NCI-H82 treated with DMSO at 0.1 percent for 48 hours (cell line): ENCODE data around the gene MCUB.

Experiments
- DNase-seq: peaks from one replicate; lab custom pipeline; 2025; ENCODE audit not compliant: unreplicated experiment; lab: John Stamatoyannopoulos, UW

The MCUB gene

DNA sequence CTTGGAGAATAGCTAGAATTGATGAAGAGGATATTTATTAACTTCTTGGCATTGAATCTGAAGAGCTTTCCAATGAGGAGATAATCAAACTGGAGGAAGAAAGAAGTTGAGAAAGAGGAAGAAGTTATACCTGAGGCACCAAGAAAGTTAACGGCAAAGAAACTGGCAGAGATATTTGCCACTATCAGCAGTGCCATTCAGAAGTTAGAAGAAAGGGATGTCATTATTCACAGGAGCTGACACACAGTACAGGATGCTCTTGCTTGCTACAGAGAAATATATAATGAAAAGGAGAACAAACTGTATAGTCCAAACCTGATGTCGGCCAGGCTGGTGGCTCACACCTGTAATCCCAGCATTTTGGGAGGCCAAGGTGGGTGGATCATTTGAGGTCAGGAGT, 64.5 kb downstream of the MCUB start:
- DNase-seq = no peak

DNA sequence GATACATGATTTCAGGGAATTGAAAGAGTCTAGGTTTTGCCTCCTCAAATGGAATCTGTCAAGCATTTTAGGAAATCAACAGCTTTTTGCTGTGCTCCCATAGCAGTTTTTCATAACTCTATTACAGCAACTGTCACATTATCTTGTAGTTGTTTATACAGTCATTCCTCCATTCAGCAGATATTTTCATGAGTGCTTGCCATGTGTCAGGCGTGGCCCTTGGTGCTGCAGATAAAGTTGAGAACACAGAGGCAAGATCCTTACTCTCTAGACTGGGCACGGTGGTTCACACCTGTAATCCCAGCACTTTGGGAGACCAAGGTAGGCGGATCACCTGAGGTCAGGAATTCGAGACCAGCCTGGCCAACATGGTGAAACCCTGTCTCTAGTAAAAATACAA, 67.3 kb downstream of the MCUB start:
- DNase-seq = no peak

DNA sequence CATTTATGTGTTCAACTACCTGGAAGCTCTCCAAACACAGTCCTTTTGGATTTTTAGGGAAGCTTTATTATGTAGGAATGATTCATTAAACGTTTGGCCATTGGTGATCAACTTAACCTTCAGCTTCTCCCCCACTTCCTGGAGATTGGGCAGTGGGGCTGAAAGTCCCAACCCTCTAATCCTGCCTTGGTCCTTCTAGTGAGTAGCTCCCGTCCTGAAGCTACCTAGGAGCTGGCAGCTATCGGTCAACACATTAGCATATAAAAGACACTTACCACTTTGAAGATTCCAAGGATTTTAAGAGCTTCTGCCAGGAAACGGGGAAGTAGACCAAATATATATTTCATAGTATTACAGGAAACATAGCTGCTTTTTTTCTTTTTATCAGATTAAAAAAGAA, 69.7 kb downstream of the MCUB start:
- DNase-seq = no peak

DNA sequence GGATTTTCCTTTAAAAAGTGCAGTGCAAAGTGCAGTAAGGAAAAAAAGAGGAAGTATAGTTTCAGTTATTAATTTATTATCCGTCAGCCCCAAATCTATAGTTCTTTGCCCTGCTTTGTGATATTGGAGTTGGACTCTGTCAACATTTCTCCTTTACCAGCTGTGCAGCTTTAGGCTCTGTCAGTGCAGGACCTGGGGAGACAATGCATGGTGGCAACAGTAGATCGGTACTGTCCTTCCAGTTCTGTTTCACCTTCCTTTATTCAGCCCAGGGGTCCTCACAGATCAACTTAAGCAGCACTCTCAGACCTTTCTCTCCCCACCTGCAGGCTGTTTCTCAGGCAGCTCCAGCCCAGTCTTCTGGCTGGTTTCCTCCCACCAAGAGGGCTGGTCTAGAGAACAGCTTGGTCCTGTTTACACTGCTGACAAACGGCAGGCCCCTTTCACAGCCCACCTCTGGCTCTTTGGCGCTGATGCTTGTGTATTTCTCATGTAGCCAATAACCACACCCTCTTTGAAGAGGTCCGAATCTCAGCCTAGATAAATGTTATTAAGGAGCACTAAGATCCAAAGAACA, 71.6 kb downstream of the MCUB start:
- no peak for DNase-seq

DNA sequence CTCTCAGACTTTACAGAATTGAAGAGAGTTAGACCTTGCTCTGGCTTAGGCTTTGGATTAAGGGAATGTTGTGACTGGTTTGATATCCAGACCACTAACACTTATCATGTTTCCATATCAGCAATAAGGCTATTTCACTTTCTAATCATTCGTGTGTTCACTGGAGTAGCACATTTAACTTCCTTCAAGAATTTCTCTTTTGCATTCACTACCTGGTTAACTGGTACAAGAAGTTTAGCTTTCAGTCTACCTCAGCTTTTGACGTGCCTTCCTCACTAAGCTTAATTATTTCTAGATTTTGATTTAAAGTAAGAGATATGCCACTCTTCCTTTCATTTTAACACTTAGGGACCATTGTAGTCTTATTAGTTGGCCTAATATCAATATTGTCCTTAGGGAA, 80.6 kb downstream of the MCUB start:
- no peak for DNase-seq

DNA sequence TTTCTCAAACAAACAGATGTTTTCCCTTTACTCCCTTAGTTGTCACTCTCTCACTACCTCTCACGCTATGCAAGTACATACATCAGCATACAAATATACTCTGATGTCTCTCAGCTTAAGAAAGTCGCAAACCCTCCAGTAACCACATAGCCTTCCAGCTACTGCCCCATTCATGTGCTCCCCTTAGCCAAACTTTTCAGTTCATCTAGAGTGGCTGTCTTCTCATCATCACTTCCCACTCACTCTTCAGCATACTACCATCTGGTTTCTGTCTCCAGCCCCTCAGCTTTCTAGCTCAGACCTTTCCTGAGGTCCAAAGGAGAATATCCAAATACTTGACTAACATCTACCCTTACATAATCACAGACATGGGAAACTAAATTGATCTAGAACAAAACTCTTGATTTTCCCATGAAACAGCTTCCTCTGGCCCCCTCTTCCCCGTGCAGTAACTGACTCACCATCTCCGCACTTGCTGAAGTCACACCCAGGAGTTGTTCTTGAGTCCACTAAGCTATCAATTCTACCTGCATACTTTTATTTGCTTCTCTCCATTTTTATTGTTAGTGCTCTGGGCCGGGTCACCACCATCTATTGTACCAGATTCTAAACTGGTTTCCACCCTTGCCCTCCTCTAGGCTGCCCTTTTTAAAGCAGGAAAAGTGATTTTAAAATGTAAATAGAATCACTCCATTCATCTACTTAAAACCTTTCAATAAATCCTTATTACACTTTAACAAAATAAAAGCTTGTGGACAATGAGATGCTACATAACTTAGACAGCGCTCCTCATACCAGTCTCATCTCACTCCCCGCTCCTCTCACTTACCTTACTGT, 86.0 kb downstream of the MCUB start:
- no peak for DNase-seq

DNA sequence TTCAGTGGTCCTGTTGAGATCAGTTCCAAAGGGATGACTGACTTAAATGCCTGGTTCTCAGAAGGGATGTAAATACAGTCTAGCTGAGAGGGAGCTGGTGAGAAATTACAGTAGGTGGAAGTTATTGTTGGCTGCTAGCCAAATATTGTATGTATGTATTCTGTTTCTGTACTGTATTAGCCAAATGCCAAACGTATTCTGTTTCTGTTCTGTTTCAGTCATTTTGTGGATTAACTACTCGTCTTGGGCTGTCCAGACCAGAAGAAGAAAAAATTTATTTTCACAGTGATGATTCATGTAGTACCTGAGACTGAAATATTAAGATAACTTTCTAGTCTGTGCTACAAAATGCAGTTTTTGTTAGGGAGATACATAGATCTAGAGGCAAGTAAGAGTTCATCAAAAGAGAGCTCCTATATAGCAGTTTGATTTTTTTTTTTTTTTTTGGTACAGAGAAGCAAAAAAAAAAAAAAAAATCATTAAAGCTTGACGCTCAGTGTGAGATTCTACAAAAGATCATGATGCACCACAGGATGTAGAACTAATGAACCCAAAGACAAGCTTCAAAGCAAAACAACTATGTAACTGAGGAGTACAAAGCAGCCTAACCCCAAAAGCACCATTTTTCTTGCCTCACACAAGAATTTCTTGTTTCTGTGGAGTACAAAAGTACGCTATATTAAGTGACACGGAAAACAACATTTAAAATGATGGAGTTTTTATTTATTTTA, 88.4 kb downstream of the MCUB start:
- DNase-seq = no peak

DNA sequence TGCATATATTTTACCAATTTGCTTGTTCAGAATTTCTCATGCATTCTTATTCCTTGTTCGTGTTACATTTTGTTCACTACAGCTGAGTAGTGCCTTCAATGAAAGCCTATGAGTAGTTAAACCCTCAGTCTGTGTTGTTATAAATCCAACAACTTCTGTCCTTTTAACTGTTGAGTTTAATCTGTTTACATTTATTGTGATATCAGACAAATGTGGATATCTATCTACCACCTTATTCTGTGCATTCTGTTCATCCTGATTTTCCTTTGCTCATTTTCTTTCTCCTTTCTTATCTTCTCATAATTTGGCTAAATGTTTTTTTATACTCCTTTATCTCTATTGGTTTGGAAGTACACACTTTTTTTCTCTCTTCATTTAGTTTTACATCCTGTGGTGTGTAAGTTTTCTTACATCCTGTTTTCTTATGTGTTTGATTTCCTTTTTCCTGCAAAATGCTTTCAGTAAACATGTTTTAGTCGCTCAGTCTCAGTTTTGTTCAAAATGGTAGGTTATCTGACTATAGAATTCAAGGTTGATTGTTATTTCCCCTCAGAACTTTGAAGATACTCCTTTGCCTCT, 89.0 kb downstream of the MCUB start:
- no peak for DNase-seq

DNA sequence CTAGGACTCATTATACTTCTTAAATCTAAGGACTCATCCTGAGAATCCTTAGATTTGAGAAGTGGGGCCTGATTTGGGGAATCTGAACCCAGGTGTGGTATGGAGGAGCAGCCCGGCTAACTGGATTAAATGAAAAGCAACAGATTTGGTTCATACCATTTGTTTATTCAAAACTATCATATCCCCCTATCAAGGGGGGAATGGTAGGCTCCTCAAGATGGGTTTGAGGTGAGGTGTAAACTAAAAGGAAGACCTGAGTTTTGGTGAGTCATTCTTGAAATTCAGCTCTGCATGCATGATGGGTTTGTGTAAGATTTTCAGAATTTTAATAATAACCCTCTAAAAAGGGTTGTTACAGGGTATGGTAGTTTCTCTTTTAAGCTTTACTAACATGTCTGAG, 89.8 kb downstream of the MCUB start:
- DNase-seq = no peak

DNA sequence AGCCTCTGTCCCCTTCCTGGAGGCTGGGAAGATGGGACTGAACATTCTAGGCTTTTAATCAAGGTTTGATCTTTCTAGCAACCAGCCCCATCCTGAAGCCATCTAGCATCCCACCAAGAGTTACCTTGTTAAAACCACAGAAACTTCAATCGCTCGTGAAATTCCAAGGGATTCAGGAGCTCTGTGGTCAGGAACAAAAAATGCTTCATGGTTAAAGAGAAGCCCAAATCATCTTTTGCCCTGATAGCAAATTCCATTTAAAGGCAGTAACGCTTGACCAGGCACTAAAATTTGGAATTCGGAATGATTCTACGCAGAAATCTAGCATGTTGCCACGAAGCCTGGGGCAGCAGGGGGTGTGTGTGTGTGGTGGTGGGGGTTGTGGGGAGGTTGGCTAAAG, 95.3 kb downstream of the MCUB start:
- DNase-seq = no peak

DNA sequence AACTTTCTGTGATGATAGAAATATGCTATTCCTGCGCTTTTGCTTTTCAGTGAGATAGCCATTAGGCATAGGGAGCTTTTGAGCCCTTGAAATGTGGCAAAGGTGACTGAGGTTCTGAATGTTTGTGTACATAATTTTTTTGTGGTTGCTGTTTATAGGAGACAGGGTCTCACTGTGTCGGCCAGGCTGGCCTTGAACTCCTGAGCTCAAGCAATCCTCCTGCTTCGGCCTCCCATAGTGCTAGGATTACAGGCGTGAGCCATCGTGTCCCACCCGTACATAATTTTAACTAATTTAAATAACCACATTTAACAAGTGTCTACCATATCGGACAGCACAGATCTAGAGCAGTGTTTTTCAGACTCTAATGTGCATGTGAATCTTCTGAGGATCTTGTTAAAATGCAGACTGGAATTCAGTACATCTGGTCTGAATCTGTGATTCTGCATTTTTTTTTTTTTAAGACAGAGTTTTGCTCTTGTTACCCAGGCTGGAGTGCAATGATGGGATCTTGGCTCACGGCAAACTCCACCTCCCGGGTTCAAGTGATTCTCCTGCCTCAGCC, 97.9 kb downstream of the MCUB start:
- no peak for DNase-seq

DNA sequence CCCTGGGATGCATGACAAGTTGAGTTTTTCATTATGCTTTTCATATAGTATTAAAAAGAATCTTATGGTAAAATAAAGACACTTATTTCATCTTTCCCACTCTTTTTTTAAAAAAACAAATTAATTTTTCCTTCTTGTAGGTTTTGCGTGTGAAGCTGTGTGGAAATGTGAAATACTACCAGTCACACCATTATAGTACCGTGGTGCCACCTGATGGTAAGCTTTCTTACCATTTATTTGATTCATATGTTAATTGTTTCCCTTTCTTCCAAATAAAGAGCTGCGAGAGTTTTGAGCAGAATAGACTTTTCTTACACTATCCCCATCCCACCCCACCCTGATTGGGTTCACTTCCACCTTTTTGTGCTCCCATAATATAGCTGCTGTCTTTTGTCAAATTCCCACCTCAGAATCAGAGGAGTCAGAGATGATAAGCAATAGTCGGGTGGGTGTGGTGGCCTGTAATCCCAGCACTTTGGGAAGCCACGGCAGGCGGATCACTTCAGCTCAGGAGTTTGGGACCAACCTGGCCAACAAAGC, 98.9 kb downstream of the MCUB start:
- DNase-seq = no peak

DNA sequence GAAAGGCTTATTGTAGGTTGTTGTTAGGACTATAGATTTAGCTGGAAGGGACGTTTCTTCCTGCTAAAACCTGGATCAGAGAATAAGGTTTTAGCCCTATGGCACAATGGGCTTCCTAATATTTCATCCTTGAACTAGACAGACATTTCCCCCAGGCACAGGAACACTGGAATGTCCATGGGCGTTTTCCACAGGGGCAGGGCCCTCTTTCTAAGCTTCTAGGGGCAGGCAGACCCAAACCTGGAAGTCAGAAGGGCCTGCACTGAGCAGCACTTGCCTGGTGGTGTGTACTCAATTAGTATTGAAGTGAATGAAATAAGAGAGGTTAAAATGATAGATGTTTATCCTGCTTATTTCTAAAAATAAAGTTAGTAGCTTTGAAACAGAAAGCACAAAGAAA, 102.1 kb downstream of the MCUB start:
- no peak for DNase-seq

DNA sequence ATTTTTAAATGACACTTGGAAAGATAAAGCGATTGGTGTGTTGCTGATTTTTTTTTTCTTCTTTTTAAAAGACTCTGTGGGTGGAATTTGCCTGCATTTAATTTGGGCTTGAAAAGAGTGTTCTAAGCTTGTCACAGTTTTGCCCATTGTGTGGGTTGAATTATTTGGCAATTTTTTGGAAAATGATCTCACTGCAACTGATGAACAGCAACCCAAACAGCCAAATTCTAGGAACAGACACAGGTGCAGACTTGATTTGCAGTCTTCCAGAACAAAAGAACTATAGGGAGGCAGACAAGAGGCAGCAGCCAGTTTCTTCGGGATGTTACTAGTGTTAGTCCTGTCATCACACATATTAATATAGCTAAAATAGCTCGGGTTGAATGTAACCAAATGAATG, 102.7 kb downstream of the MCUB start:
- no peak for DNase-seq

DNA sequence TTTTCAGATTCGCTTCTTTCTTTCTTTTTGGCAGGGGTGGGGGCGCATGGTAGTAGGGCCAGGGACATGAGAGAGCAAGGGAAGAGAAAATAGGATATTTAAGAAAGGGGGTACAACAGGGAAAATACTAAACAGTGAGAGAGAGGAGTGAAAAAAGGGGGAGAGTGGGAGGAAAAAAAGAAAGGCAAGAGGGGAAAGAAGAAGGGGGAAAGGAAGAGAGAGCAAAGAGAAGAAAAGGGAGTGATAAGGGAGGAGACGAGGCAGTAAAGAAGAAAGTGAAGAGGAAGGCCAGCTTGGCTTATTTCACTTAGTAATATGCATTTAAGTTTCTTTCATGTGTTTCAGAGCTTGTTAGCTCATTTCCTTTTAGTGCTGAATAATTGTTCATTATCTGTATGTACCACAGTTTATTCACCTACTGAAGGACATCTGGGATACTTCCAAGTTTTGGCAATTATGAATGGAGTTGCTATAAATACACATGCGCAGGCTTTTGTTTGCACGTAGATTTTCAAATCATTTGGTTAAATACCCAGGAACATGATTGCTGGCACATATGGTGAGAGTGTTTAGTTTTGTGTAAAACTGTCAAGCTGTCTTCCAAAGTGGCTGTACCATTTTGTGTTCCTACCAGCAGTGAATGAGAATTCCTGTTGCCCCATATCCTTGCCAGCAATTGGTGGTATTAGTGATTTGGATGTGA, 105.9 kb downstream of the MCUB start:
- no peak for DNase-seq

DNA sequence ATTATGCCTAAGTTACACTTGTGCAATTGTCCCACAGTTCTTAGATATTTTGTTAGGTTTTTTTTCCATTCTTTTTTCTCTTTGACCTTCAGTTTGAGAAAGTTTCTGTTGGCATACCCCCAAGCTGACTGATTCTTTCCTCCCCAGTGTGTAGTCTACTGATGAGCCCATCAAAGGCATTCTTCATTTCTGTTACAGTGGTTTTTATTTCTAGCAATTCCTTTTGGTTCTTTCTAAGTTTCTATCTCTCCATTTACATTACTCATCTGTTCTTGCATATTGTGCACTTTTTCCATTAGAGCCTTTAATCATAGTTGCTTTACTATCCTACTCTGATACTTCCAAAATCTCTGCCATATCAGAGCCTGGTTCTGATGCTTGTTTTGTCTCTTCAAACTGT, 111.3 kb downstream of the MCUB start:
- no peak for DNase-seq

DNA sequence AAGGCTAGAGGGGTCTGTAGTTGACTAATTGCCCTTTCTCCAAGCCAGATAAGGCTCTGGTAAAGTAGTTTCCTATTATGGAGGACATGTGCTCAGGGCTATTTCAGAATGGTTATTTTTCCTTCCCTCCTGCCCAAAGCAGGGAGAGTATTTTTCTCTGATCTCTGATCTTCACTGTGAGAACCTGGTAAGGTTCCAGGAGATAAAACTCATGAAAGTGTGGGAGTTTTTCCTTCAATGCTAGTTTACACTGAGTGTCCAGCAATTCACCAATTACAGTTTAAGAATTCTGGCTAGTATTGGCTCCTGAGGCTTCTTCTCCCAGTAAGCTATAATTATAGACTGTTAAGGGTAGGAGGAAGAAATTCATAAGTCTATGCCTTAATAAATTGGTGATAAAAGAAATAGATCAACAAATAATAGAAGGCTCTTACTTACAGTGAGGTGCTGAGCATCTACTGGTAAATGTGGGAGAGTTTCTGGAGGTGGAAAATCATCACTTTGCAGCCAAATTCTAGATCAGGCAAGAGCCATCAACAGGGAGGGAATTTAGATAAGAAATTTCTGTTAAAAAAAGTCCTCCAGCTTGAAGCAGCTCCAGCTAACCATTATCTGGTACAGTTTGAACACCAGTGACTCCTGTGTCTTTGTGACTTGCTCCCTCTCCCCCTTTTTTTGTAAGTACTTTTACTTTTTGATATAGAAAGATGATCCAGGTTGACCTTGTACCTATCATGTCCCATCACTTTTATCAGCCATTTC, 112.3 kb downstream of the MCUB start:
- DNase-seq = no peak

DNA sequence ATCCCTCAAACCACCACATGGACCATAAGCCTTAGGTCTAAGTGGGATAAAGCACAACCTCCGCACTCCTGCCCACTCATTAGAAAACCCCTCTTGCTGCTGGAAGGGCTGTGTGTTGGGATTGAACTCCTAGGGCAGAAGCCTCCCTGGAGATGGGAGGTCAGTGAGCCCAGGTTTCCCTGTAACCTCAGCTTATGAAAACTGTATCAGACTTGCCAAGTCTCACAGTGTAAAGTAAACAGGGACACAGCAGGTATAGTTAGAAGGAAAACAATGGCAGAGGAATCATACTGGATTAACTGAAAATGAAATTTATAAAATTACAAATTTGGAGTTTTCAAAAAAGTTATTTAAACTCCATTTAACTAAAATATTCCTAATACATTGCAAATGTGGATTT, 113.3 kb downstream of the MCUB start:
- no peak for DNase-seq

DNA sequence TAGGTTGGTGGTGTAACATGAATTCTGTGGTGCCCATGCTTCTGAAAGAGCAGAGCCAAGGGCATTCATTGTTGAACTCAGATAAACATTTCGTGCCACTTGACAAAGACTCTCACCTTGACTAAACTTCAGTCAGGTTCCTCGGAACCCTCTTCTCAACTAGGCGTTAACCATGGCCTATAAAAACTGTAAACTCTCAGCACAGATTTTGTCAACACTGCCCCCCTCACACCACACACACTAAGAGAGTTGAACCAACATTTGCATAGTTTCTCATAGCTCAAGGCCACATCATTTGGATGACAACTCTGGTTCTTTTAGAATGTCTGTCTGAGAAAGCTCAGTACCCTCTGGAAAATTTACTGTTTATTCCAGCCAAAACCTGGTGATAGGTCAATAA, 115.1 kb downstream of the MCUB start:
- no peak for DNase-seq

DNA sequence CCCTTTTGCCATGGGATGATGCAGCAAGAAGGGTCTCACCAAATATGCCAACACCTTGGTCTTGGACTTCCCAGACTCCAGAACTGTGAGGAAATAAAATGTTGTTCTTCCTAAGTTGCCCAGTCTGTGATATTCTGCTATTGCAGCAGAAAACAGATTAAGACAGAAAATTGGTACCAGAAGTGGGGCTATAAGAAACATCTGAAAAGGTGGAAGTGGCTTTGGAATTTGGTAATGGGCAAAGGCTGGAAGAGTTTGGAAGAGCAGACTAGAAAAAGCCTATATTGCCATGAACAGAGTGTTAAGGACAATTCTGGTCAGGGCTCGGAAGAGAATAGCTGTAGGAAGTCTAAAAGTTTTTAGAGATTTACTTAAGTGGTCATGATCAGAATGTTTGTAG, 115.8 kb downstream of the MCUB start:
- DNase-seq = no peak
